OCI-LY3 (cell line): ENCODE data around the gene RNF128.

Source experiments
- H2AFZ ChIP-seq: fragments of 200-600, 300-600 bp; shearing (Covaris generic); 2 replicates; pipeline ENCODE4 v1.6.0; 2014; ENCODE audit warnings: antibody characterized with exemption, low read depth, low read length
- H3K27ac ChIP-seq: fragments of 200-600, 300-600 bp; sonication (generic); 2 replicates; pipeline ENCODE4 v1.5.1; 2014; ENCODE audit warnings: mild to moderate bottlenecking, low read length, moderate library complexity, mixed read lengths
- H3K27me3 ChIP-seq: fragments of 200-600, 300-600 bp; sonication (generic); 2 replicates; pipeline ENCODE4 v1.6.1; 2014; ENCODE audit warnings: low read depth, low read length, mixed read lengths
- H3K36me3 ChIP-seq: fragments of 200-600, 300-600 bp; sonication (generic); replicated peaks from 2 replicates; pipeline ENCODE3; 2014; ENCODE audit warnings: low read depth, low read length, mixed read lengths
- H3K4me1 ChIP-seq: fragments of 300-600, 200-600 bp; sonication (generic); 2 replicates; pipeline ENCODE4 v1.6.1; 2014; ENCODE audit warnings: low read length, mixed read lengths
- H3K4me2 ChIP-seq: fragments of 200-600, 300-600 bp; sonication (generic); 2 replicates; pipeline ENCODE4 v1.6.1; 2014; ENCODE audit warnings: low read length, mixed read lengths
- H3K4me3 ChIP-seq: fragments of 300-600, 200-600 bp; sonication (generic); 2 replicates; pipeline ENCODE4 v1.5.1; 2014; ENCODE audit warnings: antibody characterized with exemption, mild to moderate bottlenecking, low read length, moderate library complexity
- H3K79me2 ChIP-seq: fragments of 300-600, 200-600 bp; shearing (Covaris generic); 2 replicates; pipeline ENCODE4 v1.6.1; 2014; ENCODE audit warnings: mild to moderate bottlenecking, low read length, mixed read lengths
- H3K9ac ChIP-seq: fragments of 300-600, 200-600 bp; shearing (Covaris generic); 2 replicates; pipeline ENCODE4 v1.6.0; 2014; ENCODE audit warnings: mild to moderate bottlenecking, low read length, moderate library complexity
- H3K9me3 ChIP-seq: fragments of 200-600, 300-600 bp; shearing (Covaris generic); 2 replicates; pipeline ENCODE4 v1.6.1; 2014; ENCODE audit warnings: low read length, mixed read lengths; ENCODE audit not compliant: insufficient read depth
- H4K20me1 ChIP-seq: fragments of 200-600, 300-600 bp; sonication (generic); 2 replicates; pipeline ENCODE4 v1.6.1; 2016; ENCODE audit warnings: low read length, mixed read lengths; ENCODE audit not compliant: insufficient read depth
- EZH2phosphoT487 ChIP-seq: fragments of 200-600 bp; shearing (Covaris generic); IDR thresholded peaks from 2 replicates; pipeline ENCODE4 v1.6.1; 2018; ENCODE audit warnings: antibody characterized with exemption, mixed run types, low read depth
- TF ChIP-seq, protein P1 (sequence below): fragments of 200-600, 300-600 bp; sonication (generic); IDR thresholded peaks from 2 replicates; pipeline ENCODE4 v1.5.1; 2014; ENCODE audit warnings: antibody characterized with exemption, low read length, low read depth

The RNF128 gene

GRCh38 chrX:106726485-106727437, at the start of gene RNF128:
Gene RNF128 (plus strand): TSS chrX:106726701. CDS start chrX:106726914, 213 bp downstream.
- H3K27ac ChIP-seq = no peak within 1 kb of the TSS
- no peak within 1 kb of the TSS for H3K9ac ChIP-seq
- H3K9me3 ChIP-seq = no peaks in the 10 kb centered on the region
- no peaks in the 10 kb centered on the region for H3K79me2 ChIP-seq
- H3K4me1 ChIP-seq = no peaks in the 10 kb centered on the region
- no peaks in the 10 kb centered on the region for H3K36me3 ChIP-seq
- H4K20me1 ChIP-seq = no peaks in the 10 kb centered on the region
- H3K4me3 ChIP-seq = no peak within 1 kb of the TSS
- H3K4me2 ChIP-seq = no peak within 1 kb of the TSS
- H2AFZ ChIP-seq = no peak within 1 kb of the TSS
- H3K27me3 ChIP-seq = no peaks in the 10 kb centered on the region
- TF ChIP-seq EZH2phosphoT487 = no peak
- TF ChIP-seq, protein P1, sequence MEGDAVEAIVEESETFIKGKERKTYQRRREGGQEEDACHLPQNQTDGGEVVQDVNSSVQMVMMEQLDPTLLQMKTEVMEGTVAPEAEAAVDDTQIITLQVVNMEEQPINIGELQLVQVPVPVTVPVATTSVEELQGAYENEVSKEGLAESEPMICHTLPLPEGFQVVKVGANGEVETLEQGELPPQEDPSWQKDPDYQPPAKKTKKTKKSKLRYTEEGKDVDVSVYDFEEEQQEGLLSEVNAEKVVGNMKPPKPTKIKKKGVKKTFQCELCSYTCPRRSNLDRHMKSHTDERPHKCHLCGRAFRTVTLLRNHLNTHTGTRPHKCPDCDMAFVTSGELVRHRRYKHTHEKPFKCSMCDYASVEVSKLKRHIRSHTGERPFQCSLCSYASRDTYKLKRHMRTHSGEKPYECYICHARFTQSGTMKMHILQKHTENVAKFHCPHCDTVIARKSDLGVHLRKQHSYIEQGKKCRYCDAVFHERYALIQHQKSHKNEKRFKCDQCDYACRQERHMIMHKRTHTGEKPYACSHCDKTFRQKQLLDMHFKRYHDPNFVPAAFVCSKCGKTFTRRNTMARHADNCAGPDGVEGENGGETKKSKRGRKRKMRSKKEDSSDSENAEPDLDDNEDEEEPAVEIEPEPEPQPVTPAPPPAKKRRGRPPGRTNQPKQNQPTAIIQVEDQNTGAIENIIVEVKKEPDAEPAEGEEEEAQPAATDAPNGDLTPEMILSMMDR = no peak

- Histone ChIP-seq H3K27me3 (no peaks in the 10 kb centered on the region), H3K4me1 (peaks cover 5% of the 10 kb centered on the region; the same call in 1 of the 2 replicates)
Observed at GRCh38 chrX:106680716-106681115, 45.8 kb upstream of the RNF128 start.

GRCh38 chrX:106684207-106684606, 42.3 kb upstream of the RNF128 start:
- no peak for TF ChIP-seq EZH2phosphoT487
- TF ChIP-seq, protein P1 = no peak
- Histone ChIP-seq H3K27me3 (no peaks in the 10 kb centered on the region), H3K4me3 (no peak overlapping the region)

More at GRCh38 chrX:106680716-106681115, 45.8 kb upstream of the RNF128 start:
- H4K20me1 ChIP-seq = no peaks in the 10 kb centered on the region
- no peak overlapping the region for H3K4me2 ChIP-seq
- H3K36me3 ChIP-seq = no peaks in the 10 kb centered on the region
- TF ChIP-seq, protein P1 = no peak
- TF ChIP-seq EZH2phosphoT487 = no peak
- H3K9ac ChIP-seq = no peak overlapping the region
- H3K9me3 ChIP-seq = no peaks in the 10 kb centered on the region
- H3K4me3 ChIP-seq = no peak overlapping the region
- no peak overlapping the region for H2AFZ ChIP-seq
- no peak overlapping the region for H3K27ac ChIP-seq
- no peaks in the 10 kb centered on the region for H3K79me2 ChIP-seq

DNA sequence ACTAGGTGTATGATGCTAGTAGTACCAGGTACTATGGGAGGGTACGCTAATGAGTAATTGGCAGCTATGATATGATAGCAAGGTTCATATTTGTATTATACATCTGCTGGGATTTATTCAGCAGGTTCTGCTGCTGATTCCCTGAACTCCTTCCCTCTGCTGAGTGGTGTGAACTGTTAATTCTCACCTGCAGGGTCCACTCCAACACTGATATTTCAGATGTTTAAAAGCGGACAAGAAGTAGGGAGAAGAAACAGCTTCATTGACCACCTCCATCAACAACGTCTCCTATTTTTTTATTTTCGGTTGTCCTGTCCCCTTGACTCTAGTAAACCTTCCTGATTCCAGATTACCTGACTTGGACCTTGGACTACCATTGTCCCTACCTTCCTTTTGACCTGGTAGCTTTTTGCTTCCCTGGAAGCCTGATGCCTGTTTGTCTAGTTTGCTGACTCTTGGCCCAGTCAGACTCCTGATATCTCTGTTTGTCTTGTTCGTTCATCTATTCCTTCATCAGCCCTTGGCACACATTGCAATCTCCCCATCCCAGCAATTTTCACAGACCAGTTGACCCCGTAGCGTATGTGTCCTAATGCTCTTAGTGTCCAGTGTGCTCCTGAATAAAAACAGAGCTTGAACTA, 34.0 kb upstream of the RNF128 start:
- Histone ChIP-seq H3K9ac (no peak overlapping the region), H3K4me3 (no peak overlapping the region), H2AFZ (no peak overlapping the region), H3K4me1 (no peaks in the 10 kb centered on the region), H3K9me3 (no peaks in the 10 kb centered on the region), H4K20me1 (no peaks in the 10 kb centered on the region), H3K4me2 (no peak overlapping the region), H3K27me3 (no peaks in the 10 kb centered on the region), H3K36me3 (no peaks in the 10 kb centered on the region), H3K27ac (no peak overlapping the region), H3K79me2 (no peaks in the 10 kb centered on the region)
- no peak for TF ChIP-seq EZH2phosphoT487
- TF ChIP-seq, protein P1 = no peak

More at GRCh38 chrX:106684207-106684606, 42.3 kb upstream of the RNF128 start:
- no peak overlapping the region for H2AFZ ChIP-seq
- H3K9me3 ChIP-seq = no peaks in the 10 kb centered on the region
- H4K20me1 ChIP-seq = no peaks in the 10 kb centered on the region
- H3K9ac ChIP-seq = no peak overlapping the region
- peaks cover 4% of the 10 kb centered on the region; the same call in 1 of the 2 replicates for H3K4me1 ChIP-seq
- no peaks in the 10 kb centered on the region for H3K79me2 ChIP-seq
- H3K27ac ChIP-seq = no peak overlapping the region
- H3K36me3 ChIP-seq = no peaks in the 10 kb centered on the region
- no peak overlapping the region for H3K4me2 ChIP-seq
